ENCODE data around the gene SLC27A1.
A peak's percentile ranks its signal among the peaks of the same experiment; 100 is the strongest.

Gene SLC27A1

DNA sequence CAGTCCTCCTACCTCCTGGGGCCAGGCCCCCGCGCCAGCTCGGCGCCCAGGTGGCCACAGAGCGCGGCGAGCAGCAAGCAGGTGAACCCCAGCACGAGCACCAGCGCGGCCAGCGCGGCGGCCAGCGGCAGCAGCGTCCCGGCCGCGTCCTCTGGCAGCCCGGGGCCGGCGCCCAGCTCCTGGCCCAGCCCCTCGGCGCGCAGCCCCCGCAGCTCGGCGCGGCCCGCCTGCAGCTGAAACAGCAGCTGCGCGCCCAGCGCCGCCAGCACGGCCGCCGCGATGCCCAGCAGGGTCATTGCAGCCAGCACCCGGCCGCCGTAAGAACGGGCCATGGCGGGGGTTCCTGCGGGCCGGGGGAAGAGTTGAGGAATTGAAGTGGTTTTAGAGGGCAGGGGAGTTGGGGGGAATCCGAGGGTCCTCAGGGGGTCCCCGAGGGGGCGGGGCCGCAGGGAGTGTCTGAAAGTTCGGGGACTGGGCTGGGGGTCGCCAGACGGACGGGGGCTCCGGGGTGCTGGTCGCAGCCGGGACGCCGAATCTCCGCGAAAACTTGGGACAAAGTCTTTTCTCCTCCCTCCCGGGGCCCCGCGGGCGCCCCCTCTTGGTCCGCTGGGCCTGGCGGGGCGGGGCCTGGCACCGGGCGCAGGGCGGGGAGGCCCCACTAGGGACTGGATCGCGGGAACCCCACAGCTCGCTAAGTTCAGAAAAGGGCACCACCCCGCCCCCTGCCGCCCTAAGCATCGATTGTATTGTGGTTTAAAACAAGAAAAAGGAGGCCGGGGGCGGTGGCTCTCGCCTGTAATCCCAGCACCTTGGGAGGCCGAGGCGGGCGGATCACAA, 22.0 kb upstream of the SLC27A1 start, which contains the start of gene TMEM221:
Gene TMEM221, minus strand, starts transcription at position 538 of the 837 bp plus-strand sequence. Its CDS starts 206 bp downstream, at position 332.
- DNase-seq (ENCODE audit: low spot score) = peak; percentile 81
- TF ChIP-seq, protein P1, sequence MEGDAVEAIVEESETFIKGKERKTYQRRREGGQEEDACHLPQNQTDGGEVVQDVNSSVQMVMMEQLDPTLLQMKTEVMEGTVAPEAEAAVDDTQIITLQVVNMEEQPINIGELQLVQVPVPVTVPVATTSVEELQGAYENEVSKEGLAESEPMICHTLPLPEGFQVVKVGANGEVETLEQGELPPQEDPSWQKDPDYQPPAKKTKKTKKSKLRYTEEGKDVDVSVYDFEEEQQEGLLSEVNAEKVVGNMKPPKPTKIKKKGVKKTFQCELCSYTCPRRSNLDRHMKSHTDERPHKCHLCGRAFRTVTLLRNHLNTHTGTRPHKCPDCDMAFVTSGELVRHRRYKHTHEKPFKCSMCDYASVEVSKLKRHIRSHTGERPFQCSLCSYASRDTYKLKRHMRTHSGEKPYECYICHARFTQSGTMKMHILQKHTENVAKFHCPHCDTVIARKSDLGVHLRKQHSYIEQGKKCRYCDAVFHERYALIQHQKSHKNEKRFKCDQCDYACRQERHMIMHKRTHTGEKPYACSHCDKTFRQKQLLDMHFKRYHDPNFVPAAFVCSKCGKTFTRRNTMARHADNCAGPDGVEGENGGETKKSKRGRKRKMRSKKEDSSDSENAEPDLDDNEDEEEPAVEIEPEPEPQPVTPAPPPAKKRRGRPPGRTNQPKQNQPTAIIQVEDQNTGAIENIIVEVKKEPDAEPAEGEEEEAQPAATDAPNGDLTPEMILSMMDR (IDR thresholded peaks at IDR 0.05; ENCODE audit: borderline replicate concordance, control extremely low read depth, extremely low read depth, insufficient read depth, missing control alignments) = peak; percentile 40
- in situ Hi-C loops (cut with MboI; ENCODE audit: low sequenced_read_pairs, unreplicated experiment) = no loop called here

DNA sequence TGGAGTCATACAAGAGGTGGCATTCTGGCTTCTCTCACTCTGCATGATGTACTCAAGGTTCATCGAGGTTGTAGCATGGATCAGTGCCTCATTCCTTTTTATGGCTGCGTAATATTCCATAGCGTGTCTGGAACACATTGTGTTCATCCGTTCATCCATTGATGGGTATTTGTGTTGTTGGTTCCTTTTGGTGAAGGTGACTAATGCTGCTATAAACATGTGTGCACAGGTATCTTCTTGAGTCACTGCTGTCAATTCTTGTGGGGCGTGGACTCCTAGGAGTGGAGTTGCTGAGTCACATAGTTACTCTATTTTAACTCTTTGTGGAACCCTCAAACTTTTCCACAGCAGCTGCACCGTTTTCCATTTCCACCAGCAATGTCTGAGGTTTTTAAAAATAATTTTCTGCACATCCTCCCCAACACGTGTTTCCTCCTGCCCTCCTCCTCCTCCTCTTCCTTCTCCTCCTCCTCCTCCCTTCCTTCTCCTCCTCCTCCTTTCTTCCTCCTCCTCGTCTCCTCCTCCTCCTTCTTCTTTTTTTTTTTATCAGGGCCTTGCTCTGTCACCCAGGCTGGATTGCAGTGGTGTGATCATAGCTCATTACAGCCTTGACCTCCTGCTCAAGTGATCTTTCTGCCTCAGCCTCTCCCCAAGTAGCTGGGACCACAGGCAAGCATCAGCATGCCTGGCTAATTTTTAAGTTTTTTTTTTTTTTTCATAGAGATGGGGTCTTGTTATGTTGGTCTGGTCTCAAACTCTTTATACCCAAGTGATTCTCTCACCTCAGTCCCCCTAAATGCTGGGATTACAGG, 19.9 kb upstream of the SLC27A1 start:
- in situ Hi-C loops (cut with MboI; ENCODE audit: low sequenced_read_pairs, unreplicated experiment) = no loop called here
- TF ChIP-seq, protein P1 (IDR thresholded peaks at IDR 0.05; ENCODE audit: borderline replicate concordance, control extremely low read depth, extremely low read depth, insufficient read depth, missing control alignments) = no peak
- peak; percentile 52 for DNase-seq (ENCODE audit: low spot score)

DNA sequence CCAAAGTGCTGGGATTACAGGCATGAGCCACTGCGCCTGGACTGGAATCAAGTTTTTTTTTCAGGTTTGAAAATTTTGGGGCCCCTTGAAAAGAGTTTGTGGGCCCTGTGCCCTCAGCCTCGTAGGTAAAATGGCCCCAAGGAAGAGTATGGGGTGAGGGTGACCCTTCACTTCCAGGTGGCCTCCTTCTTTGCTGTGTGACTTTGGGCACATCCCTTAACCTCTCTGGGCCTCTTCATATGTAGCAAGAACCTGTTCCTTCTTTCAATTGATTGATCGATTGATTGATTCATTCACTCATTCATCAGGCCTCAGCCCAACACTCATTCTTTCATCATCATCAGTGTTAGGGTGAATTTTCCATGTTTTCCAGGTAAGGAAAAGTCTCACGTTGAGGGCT, 18.5 kb upstream of the SLC27A1 start:
- in situ Hi-C loops (cut with MboI; ENCODE audit: low sequenced_read_pairs, unreplicated experiment) = no loop called here
- TF ChIP-seq, protein P1 (IDR thresholded peaks at IDR 0.05; ENCODE audit: borderline replicate concordance, control extremely low read depth, extremely low read depth, insufficient read depth, missing control alignments) = no peak
- no peak for DNase-seq (ENCODE audit: low spot score)

DNA sequence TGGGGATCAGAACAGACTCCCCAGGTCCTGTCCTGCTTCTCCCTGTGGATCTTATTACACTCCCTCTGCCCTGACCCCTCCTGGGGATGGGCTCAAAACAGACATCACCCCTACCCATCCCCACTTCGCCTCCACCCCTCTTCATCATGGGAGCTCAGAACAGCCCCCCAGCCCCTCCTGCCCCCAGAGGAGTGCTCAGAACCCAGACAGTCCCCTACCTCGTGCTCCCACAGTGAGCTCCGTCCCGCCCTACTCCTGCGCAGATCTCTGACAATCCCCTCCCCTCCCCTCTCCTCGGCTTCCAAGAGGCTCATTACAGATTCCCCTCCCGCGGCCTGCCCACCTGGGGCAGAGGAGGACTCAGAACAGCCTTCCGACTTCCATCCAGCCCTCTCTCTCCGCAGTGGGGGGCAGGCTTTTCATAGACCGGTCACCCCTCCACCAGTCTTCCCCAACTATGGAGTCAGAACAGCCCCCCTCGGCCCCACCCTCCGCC, 15.7 kb upstream of the SLC27A1 start:
- in situ Hi-C loops (cut with MboI; ENCODE audit: low sequenced_read_pairs, unreplicated experiment) = no loop called here

DNA sequence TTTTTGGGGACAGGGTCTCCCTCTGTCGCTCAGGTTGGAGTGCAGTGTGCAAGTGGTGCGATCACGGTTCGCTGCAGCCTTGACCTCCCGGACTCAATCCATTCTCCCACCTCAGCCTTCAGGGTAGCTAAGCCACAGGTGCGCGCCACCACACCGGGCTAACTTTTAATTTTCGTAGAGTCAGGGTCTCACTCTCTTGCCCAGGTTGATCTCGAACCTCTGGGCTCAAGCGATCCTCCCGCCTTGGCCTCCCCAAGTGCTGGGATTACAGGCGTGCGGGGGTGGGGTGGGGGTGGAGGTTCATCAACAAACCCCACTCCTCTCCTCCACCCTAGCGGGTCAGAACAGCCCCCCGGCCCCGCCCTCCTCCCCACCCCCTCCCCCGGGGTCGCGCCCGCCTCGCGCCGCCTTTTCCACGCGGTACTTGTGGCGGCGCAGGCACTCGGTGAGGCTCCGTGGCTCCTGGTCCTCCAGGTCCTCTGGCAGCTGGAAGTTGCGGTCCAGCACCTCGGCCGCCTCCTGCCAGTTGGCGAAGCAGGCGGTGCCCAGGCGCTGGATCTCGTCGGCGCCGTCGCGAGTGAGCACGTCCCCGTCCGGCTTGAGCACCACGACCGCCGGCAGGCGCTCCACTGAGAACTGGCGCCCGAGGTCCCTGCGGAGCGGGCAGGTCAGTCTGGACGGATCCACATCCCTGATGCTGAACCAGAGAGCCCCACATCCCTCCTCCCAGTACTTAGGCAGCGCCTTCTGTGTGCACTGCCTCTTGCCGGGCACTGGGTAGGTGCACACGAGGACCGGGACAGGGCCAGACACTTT, 14.8 kb upstream of the SLC27A1 start:
- DNase-seq (ENCODE audit: low spot score) = no peak
- TF ChIP-seq, protein P1 (IDR thresholded peaks at IDR 0.05; ENCODE audit: borderline replicate concordance, control extremely low read depth, extremely low read depth, insufficient read depth, missing control alignments) = no peak
- in situ Hi-C loops (cut with MboI; ENCODE audit: low sequenced_read_pairs, unreplicated experiment) = no loop called here

More for the DNA sequence above, 15.7 kb upstream of the SLC27A1 start:
- TF ChIP-seq, protein P1 (IDR thresholded peaks at IDR 0.05; ENCODE audit: borderline replicate concordance, control extremely low read depth, extremely low read depth, insufficient read depth, missing control alignments) = no peak
- no peak for DNase-seq (ENCODE audit: low spot score)

DNA sequence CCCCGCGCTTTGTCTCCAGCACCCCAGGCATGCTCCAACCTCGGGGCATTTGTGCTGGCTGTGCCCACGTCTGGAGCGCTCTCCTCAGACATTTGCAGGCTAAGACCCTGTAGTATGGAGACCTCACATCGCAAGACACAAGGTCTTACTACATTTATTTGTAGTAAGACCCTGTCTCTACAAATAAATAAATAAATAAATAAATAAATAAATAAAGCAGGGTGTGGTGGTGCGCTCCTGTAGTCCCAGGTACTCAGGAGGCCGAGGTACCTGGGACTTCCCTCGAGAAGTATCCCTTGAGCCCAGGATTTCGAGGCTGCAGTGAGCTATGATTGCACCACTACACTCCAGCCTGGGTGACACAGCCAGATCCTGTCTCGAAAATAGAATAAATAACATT, 14.2 kb upstream of the SLC27A1 start:
- in situ Hi-C loops (cut with MboI; ENCODE audit: low sequenced_read_pairs, unreplicated experiment) = no loop called here
- TF ChIP-seq, protein P1 (IDR thresholded peaks at IDR 0.05; ENCODE audit: borderline replicate concordance, control extremely low read depth, extremely low read depth, insufficient read depth, missing control alignments) = no peak
- no peak for DNase-seq (ENCODE audit: low spot score)
